Stimulated activated CD4-positive, alpha-beta T cell treated with anti-CD3 and anti-CD28 coated beads, Interleukin-12 subunit alpha, Interleukin-12 subunit beta, amount 100 ng/mL, for 48 hours (primary cell): ENCODE data around the gene APOBR.
"Not testable (repeated sequence)": the region's sequence is repeated elsewhere in the genome, so short reads cannot be mapped to it uniquely, and the experiment has no call there.

Experiments used
- DNase-seq, 3 donors: peaks; one replicate each; pipeline ENCODE4 v3.0.0-alpha.2; 2020; ENCODE audit warnings: low read depth in 2 of 3, low spot score in 1 of 3

Gene APOBR

GRCh38 chr16:28526201-28527099 lies 32.0 kb downstream of the APOBR start:
- DNase-seq, result no peak

GRCh38 chr16:28527100-28527785 lies 32.8 kb downstream of the APOBR start:
- DNase-seq, result not testable (repeated sequence)

- no peak for DNase-seq
These were observed 33.5 kb downstream of the APOBR start for GRCh38 chr16:28527985-28528384.

- no peak for DNase-seq
These were observed 34.0 kb downstream of the APOBR start for GRCh38 chr16:28528463-28528867.

- no peak for DNase-seq
These were observed 34.7 kb downstream of the APOBR start for GRCh38 chr16:28529124-28529523.

- no peak for DNase-seq
These were observed 37.6 kb downstream of the APOBR start for GRCh38 chr16:28531777-28532744.

GRCh38 chr16:28532940-28533647 lies 38.7 kb downstream of the APOBR start:
- no peak for DNase-seq

- DNase-seq, result no peak
These were observed 40.3 kb downstream of the APOBR start for GRCh38 chr16:28534542-28535373.

GRCh38 chr16:28537076-28537475 lies 42.6 kb downstream of the APOBR start:
- DNase-seq, result no peak

GRCh38 chr16:28537964-28538732 lies 43.7 kb downstream of the APOBR start:
- no peak for DNase-seq

GRCh38 chr16:28538733-28539596 lies 44.5 kb downstream of the APOBR start, which contains the start of gene NUPR1:
NUPR1 (minus strand) TSS chr16:28538974; CDS start chr16:28538907, 67 bp downstream.
- DNase-seq, result no peak

- DNase-seq, result no peak
These were observed 45.9 kb downstream of the APOBR start for GRCh38 chr16:28540346-28540745.

- no peak for DNase-seq
These were observed 48.2 kb downstream of the APOBR start for GRCh38 chr16:28542646-28543045.

- no peak for DNase-seq
These were observed 48.6 kb downstream of the APOBR start for GRCh38 chr16:28543072-28543471.

- no peak for DNase-seq
These were observed 50.6 kb downstream of the APOBR start for GRCh38 chr16:28544998-28545397.

- not testable (repeated sequence) for DNase-seq
These were observed 51.5 kb downstream of the APOBR start for GRCh38 chr16:28545964-28546363.

- DNase-seq, result no peak
These were observed 52.2 kb downstream of the APOBR start for GRCh38 chr16:28546626-28547025.

GRCh38 chr16:28548306-28548802 lies 53.9 kb downstream of the APOBR start:
- DNase-seq, result no peak
